BE2C (cell line): ENCODE measurements around the gene ARL2BP.

Source experiments
- DNase-seq: peaks from one replicate; pipeline ENCODE4 v3.0.0-alpha.2; 2020
- H3K27me3 ChIP-seq: fragments of 250-450 bp; sonication (Bioruptor Pico); 2 replicates; pipeline ENCODE4 v1.5.1; 2020; ENCODE audit warnings: mild to moderate bottlenecking
- H3K36me3 ChIP-seq: fragments of 250-450 bp; sonication (Bioruptor Pico); 2 replicates; pipeline ENCODE4 v1.5.1; 2020; ENCODE audit warnings: mild to moderate bottlenecking
- H3K4me1 ChIP-seq: fragments of 250-450 bp; sonication (Bioruptor Pico); 2 replicates; pipeline ENCODE4 v1.5.1; 2020
- H3K4me3 ChIP-seq: 2 replicates; pipeline ENCODE4 v1.5.1; 2011; ENCODE audit warnings: low read depth, low read length
- H3K9me3 ChIP-seq: fragments of 250-450 bp; sonication (Bioruptor Pico); 2 replicates; pipeline ENCODE4 v1.5.1; 2020
- CTCF ChIP-seq: IDR thresholded peaks from 2 replicates; pipeline ENCODE4 v1.5.1; 2012; ENCODE audit warnings: mild to moderate bottlenecking, low read depth, low read length

ARL2BP gene

GRCh38 chr16:57204675-57205074 is 40.4 kb upstream of the ARL2BP start:
- TF ChIP-seq CTCF, result peak; percentile 27; the same call in 1 of the 2 replicates
- no peak for DNase-seq
- peaks cover 48% of the 10 kb centered on the region for H3K36me3 ChIP-seq

GRCh38 chr16:57208926-57209325 is 36.1 kb upstream of the ARL2BP start:
- H3K36me3 ChIP-seq, result peaks cover 72% of the 10 kb centered on the region
- no peak overlapping the region for H3K4me3 ChIP-seq
- no peaks in the 10 kb centered on the region for H3K27me3 ChIP-seq
- no peak for TF ChIP-seq CTCF
- no peak for DNase-seq
- no peaks in the 10 kb centered on the region for H3K9me3 ChIP-seq
- no peaks in the 10 kb centered on the region for H3K4me1 ChIP-seq

More at GRCh38 chr16:57204675-57205074, 40.4 kb upstream of the ARL2BP start:
- no peak overlapping the region for H3K4me3 ChIP-seq
- no peaks in the 10 kb centered on the region for H3K27me3 ChIP-seq
- H3K4me1 ChIP-seq, result no peaks in the 10 kb centered on the region
- H3K9me3 ChIP-seq, result no peaks in the 10 kb centered on the region

- no peaks in the 10 kb centered on the region for H3K4me1 ChIP-seq
- H3K9me3 ChIP-seq, result no peaks in the 10 kb centered on the region
- DNase-seq, result no peak
- no peak overlapping the region for H3K4me3 ChIP-seq
- no peaks in the 10 kb centered on the region for H3K27me3 ChIP-seq
- peaks cover 76% of the 10 kb centered on the region for H3K36me3 ChIP-seq
- no peak for TF ChIP-seq CTCF
Observed at GRCh38 chr16:57209780-57210179, 35.3 kb upstream of the ARL2BP start.

GRCh38 chr16:57213462-57213861 is 31.6 kb upstream of the ARL2BP start:
- no peak for TF ChIP-seq CTCF
- Histone ChIP-seq H3K4me3 (no peak overlapping the region), H3K27me3 (no peaks in the 10 kb centered on the region), H3K4me1 (no peaks in the 10 kb centered on the region), H3K36me3 (peaks cover 79% of the 10 kb centered on the region), H3K9me3 (no peaks in the 10 kb centered on the region; the same call in 1 of the 2 replicates)
- no peak for DNase-seq

- no peak for DNase-seq
Observed at GRCh38 chr16:57216968-57217367, 28.1 kb upstream of the ARL2BP start.

GRCh38 chr16:57223057-57223456 is 22.0 kb upstream of the ARL2BP start:
- Histone ChIP-seq H3K4me1 (peaks cover 8% of the 10 kb centered on the region), H3K27me3 (no peaks in the 10 kb centered on the region), H3K36me3 (peaks cover 89% of the 10 kb centered on the region), H3K4me3 (no peak overlapping the region), H3K9me3 (no peaks in the 10 kb centered on the region)
- TF ChIP-seq CTCF, result no peak
- no peak for DNase-seq

More at GRCh38 chr16:57216968-57217367, 28.1 kb upstream of the ARL2BP start:
- Histone ChIP-seq H3K36me3 (peaks cover 91% of the 10 kb centered on the region), H3K9me3 (no peaks in the 10 kb centered on the region; the same call in 1 of the 2 replicates), H3K4me3 (no peak overlapping the region), H3K4me1 (no peaks in the 10 kb centered on the region), H3K27me3 (no peaks in the 10 kb centered on the region)
- TF ChIP-seq CTCF, result no peak
